Measurements from ENCODE around the gene OR52E8. TPM values are rescaled to one million over a fixed set of nuclear protein-coding genes. Genes with fewer than 3 reads are reported as not detected.

Gene OR52E8
- total and polyA plus RNA-seq, 10 of the 15 experiments (the other 5 are each of a cell fraction or from before 2014, with no cell fraction given), result not detected

GRCh38 chr11:5847711-5848110 lies 9.8 kb downstream of the OR52E8 start (continued):
- TF ChIP-seq ZBTB11 (CRISPR knock-in tag; IDR thresholded peaks at IDR 0.05), result no peak
- no peak for TF ChIP-seq CBX5 (IDR thresholded peaks at IDR 0.05; ENCODE audit: low read depth)
- TF ChIP-seq MLLT1 (IDR thresholded peaks at IDR 0.05), result no peak
- TF ChIP-seq POLR2AphosphoS5 (IDR thresholded peaks at IDR 0.05; ENCODE audit: low read length), result no peak
- TF ChIP-seq CHD2 (IDR thresholded peaks at IDR 0.05; ENCODE audit: borderline replicate concordance, low read depth, low read length), result no peak

DNA sequence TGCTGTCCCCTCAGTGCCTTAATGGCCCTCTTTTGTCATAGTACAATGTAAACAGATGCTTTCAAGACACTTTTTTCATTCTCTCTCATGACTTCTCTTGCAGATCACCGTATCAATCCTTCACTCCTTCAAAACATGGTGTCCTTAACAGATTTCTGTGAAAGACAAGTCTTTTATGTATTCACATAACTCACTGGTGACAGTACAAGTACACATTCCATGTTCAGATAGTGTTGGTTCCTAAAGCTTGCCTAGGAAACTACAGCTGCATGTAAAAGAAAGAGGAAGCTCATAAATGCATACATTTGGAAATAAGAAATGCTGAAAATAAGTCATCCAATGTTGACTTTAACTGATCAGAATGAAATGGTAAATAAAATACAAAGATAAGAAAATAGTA lies 10.8 kb downstream of the OR52E8 start:
- FAIRE-seq, result no peak
- no TSS peak for BruUV-seq (replicated peaks)
- Histone ChIP-seq H3K4me1 (ENCODE audit: control insufficient read depth, insufficient read depth, low read length) (no peaks in the 10 kb centered on the region), H3K9me3 (replicated peaks; ENCODE audit: control insufficient read depth, insufficient read depth, low read length) (no peaks in the 10 kb centered on the region), H3K4me3 (no peak overlapping the region), H3K36me3 (ENCODE audit: control insufficient read depth in 2 of 2, insufficient read depth in 2 of 2, low read length in 1 of 2) (no peaks in the 10 kb centered on the region), H2AFZ (ENCODE audit: control insufficient read depth, low read depth, low read length) (no peak overlapping the region), H3K9ac (ENCODE audit: control insufficient read depth, insufficient read depth, low read length) (no peak overlapping the region), H4K20me1 (ENCODE audit: control insufficient read depth, insufficient read depth) (no peaks in the 10 kb centered on the region), H3K4me2 (ENCODE audit: control insufficient read depth, insufficient read depth) (no peak overlapping the region), H3K27ac (ENCODE audit: control insufficient read depth, insufficient read depth) (no peak overlapping the region), H3K27me3 (replicated peaks in 1 of 2; ENCODE audit: control insufficient read depth in 2 of 2, insufficient read depth in 2 of 2, low read length in 1 of 2) (no peaks in the 10 kb centered on the region), H3K79me2 (ENCODE audit: control insufficient read depth, insufficient read depth, low read length) (no peaks in the 10 kb centered on the region)
- ATAC-seq, result no peak
- RAD21 ChIA-PET (ENCODE audit: unreplicated experiment), result no interaction called here
- SMC1A ChIA-PET (ENCODE audit: uncharacterized antibody, unreplicated experiment), result no interaction called here
- in situ Hi-C loops (cut with MboI), result no loop called here
- DNase-seq (ENCODE audit: low read depth, low spot score), result no peak
- WGBS (ENCODE audit: insufficient coverage, insufficient replicate concordance, low lambda C conversion rate, missing lambda C conversion rate), result 0% methylated on average over 1 of the region's 1 CpG
- no peak for TF ChIP-seq LARP7 (IDR thresholded peaks at IDR 0.05)
- no peak for TF ChIP-seq CHD1 (IDR thresholded peaks at IDR 0.05; ENCODE audit: low read depth, low read length)
- TF ChIP-seq ASH2L (IDR thresholded peaks at IDR 0.05; ENCODE audit: borderline replicate concordance, low read depth), result no peak
- TF ChIP-seq SREBF2 (IDR thresholded peaks at IDR 0.05; ENCODE audit: low read length), result no peak
- TF ChIP-seq ZNF24 (IDR thresholded peaks at IDR 0.05), result no peak
- TF ChIP-seq POLR2AphosphoS2 (IDR thresholded peaks at IDR 0.05; ENCODE audit: low read depth, low read length), result no peak
- POLR2A ChIA-PET, result no interaction called here
- intact Hi-C loops (cut with micrococcal nuclease; ENCODE audit: unreplicated experiment), result no loop called here
- CTCF ChIA-PET, result no interaction called here

Measured in GM12878 (cell line).